SU-DHL-6 (cell line): ENCODE results near the gene CA5B.

Source experiments
- CTCF ChIP-seq: fragments of 200-600 bp; sonication (generic); IDR thresholded peaks from one replicate; pipeline ENCODE4 v1.5.1; 2017; ENCODE audit warnings: antibody characterized with exemption, mild to moderate bottlenecking, low read length, moderate library complexity; ENCODE audit not compliant: insufficient read depth, poor library complexity, severe bottlenecking
- EZH2phosphoT487 ChIP-seq: fragments of 200-600 bp; sonication (generic), shearing (Covaris generic); conservative IDR thresholded peaks from 2 replicates; pipeline ENCODE4 v1.6.1; 2018; ENCODE audit warnings: mild to moderate bottlenecking, antibody characterized with exemption, low read length, moderate library complexity, mixed read lengths

- no peak for TF ChIP-seq CTCF
- TF ChIP-seq EZH2phosphoT487: no peak
Observed at GRCh38 chrX:15702488-15703371, 35.3 kb upstream of the CA5B start.
